Mammary epithelial cell (primary cell): ENCODE measurements around the gene CDKAL1.

Experiments used
- CTCF ChIP-seq, 2 donors: IDR thresholded peaks in 1 of 2; conservative IDR thresholded peaks in 1 of 2; 2 replicates each; pipeline ENCODE4 v1.5.1; 2011 to 2012; ENCODE audit warnings: inconsistent platforms in 2 of 2, low read length in 2 of 2, mild to moderate bottlenecking in 2 of 2, control low read depth in 1 of 2, low read depth in 1 of 2; ENCODE audit not compliant: insufficient read depth in 1 of 2; ENCODE audit errors: extremely low read depth in 1 of 2
- EZH2 ChIP-seq: IDR thresholded peaks from 2 replicates; pipeline ENCODE4 v1.6.1; 2012; ENCODE audit warnings: low read length, inconsistent platforms, borderline replicate concordance

DNA sequence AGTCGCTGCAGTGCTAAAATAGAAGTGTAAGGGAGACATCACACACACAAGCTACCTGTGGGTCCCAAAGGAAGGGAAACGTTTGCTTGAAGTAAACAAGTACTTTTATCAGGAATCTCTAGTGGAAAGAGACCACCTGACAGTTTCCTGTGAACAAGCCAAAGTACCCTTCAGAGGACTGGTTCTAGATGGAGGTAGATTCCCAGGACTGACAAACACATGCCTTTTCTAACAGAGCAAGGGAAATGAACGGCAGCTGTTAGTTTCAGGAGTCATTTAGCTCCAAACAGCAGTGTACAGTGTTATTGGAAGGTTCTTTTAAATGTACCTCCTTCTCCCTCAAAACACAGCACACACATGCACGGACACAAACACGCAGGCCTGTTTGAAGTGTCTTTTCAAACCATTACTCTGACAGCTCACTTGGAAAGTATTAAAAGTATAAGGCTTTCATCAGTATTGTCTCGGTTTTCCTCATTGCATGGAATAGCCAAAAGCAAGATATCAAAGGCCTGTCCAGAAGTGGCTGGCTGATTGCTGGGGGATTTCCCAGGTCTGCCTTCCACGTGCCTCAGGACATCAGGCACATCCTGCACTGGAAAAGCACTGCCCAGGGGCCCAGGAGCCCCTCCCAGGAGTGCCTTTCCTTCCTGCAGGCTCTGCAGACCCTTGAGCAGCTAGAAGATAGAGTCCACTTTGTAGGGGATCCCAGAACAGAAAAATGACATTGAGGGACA, 666.0 kb downstream of the CDKAL1 start:
- TF ChIP-seq CTCF (conservative IDR thresholded peaks at IDR 0.05 in 1 of 2, IDR thresholded peaks at IDR 0.05 in 1 of 2; ENCODE audit: extremely low read depth in 1 of 2, insufficient read depth in 1 of 2, low read depth in 1 of 2, low read length in 2 of 2) = no peak
- TF ChIP-seq EZH2 = no peak
